Neural cell (in vitro differentiated cells): ENCODE measurements around the gene CFAP20DC. TPM values are rescaled to one million over a fixed set of nuclear protein-coding genes. Genes with fewer than 3 reads are reported as not detected.

Experiments used
- H2AFZ ChIP-seq: fragments of 200-600, 300-800 bp; sonication (generic), shearing (Covaris generic); 2 replicates; pipeline ENCODE4 v1.6.0; 2014; ENCODE audit warnings: low read depth, mild to moderate bottlenecking, antibody characterized with exemption, low read length, moderate library complexity
- H3F3A ChIP-seq: fragments of 200-600 bp; shearing (Covaris generic); 2 replicates; pipeline ENCODE4 v1.6.1; 2016; ENCODE audit warnings: mild to moderate bottlenecking, moderate library complexity, mixed read lengths, antibody characterized with exemption, low read length; ENCODE audit not compliant: insufficient read depth, poor library complexity, severe bottlenecking
- H3K27ac ChIP-seq: fragments of 200-600, 300-800 bp; sonication (generic), shearing (Covaris generic); 2 replicates; pipeline ENCODE4 v1.5.1; 2014; ENCODE audit warnings: mild to moderate bottlenecking, low read length, moderate library complexity
- H3K27me3 ChIP-seq: fragments of 300-800, 200-600 bp; sonication (generic), shearing (Covaris generic); 2 replicates; pipeline ENCODE4 v1.6.0; 2014; ENCODE audit warnings: mild to moderate bottlenecking, low read depth, low read length, moderate library complexity; ENCODE audit not compliant: insufficient read depth
- H3K36me3 ChIP-seq: fragments of 300-800, 200-600 bp; sonication (generic), shearing (Covaris generic); 2 replicates; pipeline ENCODE4 v1.5.1; 2014; ENCODE audit warnings: mild to moderate bottlenecking, antibody characterized with exemption, low read length, moderate library complexity; ENCODE audit not compliant: insufficient read depth
- H3K4me2 ChIP-seq: fragments of 300-800, 200-600 bp; sonication (generic), shearing (Covaris generic); 2 replicates; pipeline ENCODE4 v1.6.0; 2014; ENCODE audit warnings: mild to moderate bottlenecking, low read length
- H3K4me3 ChIP-seq: fragments of 300-800, 200-600 bp; sonication (generic), shearing (Covaris generic); 2 replicates; pipeline ENCODE4 v1.5.1; 2014; ENCODE audit warnings: mild to moderate bottlenecking, low read length, moderate library complexity
- H3K79me2 ChIP-seq: fragments of 200-600 bp; shearing (Covaris generic); replicated peaks from 2 replicates; pipeline ENCODE4 v1.6.0; 2014; ENCODE audit warnings: mild to moderate bottlenecking, low read length, moderate library complexity; ENCODE audit not compliant: insufficient read depth
- H3K9ac ChIP-seq: fragments of 300-800, 200-600 bp; sonication (generic), shearing (Covaris generic); 2 replicates; pipeline ENCODE4 v1.6.1; 2016; ENCODE audit warnings: mild to moderate bottlenecking, low read length, mixed read lengths
- H3K9me2 ChIP-seq: fragments of 200-600 bp; shearing (Covaris generic); 2 replicates; pipeline ENCODE4 v1.6.1; 2016; ENCODE audit warnings: mild to moderate bottlenecking, low read length, mixed read lengths; ENCODE audit not compliant: insufficient read depth
- H3K9me3 ChIP-seq: fragments of 200-600, 300-800 bp; sonication (generic), shearing (Covaris generic); 2 replicates; pipeline ENCODE4 v1.6.1; 2016; ENCODE audit warnings: mild to moderate bottlenecking, mixed run types, low read length, moderate library complexity, mixed read lengths
- H4K20me1 ChIP-seq: fragments of 200-600 bp; shearing (Covaris generic); 2 replicates; pipeline ENCODE4 v1.6.1; 2016; ENCODE audit warnings: mild to moderate bottlenecking, mixed run types; ENCODE audit not compliant: insufficient read depth
- CTCF ChIP-seq: fragments of 450-650 bp; IDR thresholded peaks from 2 replicates; pipeline ENCODE4 v1.5.1; 2014; ENCODE audit warnings: antibody characterized with exemption, mild to moderate bottlenecking, moderate library complexity; ENCODE audit not compliant: poor library complexity, severe bottlenecking
- EP300 ChIP-seq: fragments of 450-650 bp; conservative IDR thresholded peaks from 2 replicates; pipeline ENCODE4 v1.6.1; 2014; ENCODE audit warnings: antibody characterized with exemption, mild to moderate bottlenecking, moderate library complexity; ENCODE audit not compliant: poor library complexity, severe bottlenecking
- EZH2 ChIP-seq: fragments of 200-600, 300-800 bp; shearing (Covaris generic), sonication (generic); IDR thresholded peaks from 2 replicates; pipeline ENCODE4 v1.6.1; 2014; ENCODE audit warnings: antibody characterized with exemption, low read length, borderline replicate concordance, mild to moderate bottlenecking; ENCODE audit not compliant: insufficient read depth, poor library complexity, severe bottlenecking
- MXI1 ChIP-seq: fragments of 450-650 bp; conservative IDR thresholded peaks from 2 replicates; pipeline ENCODE4 v1.6.1; 2014; ENCODE audit warnings: antibody characterized with exemption, mild to moderate bottlenecking; ENCODE audit not compliant: poor library complexity, severe bottlenecking
- POLR2AphosphoS5 ChIP-seq: IDR thresholded peaks from 2 replicates; pipeline ENCODE4 v1.6.1; 2012
- RAD21 ChIP-seq: fragments of 450-650 bp; conservative IDR thresholded peaks from 2 replicates; pipeline ENCODE4 v1.6.1; 2014; ENCODE audit warnings: antibody characterized with exemption, mild to moderate bottlenecking, moderate library complexity
- REST ChIP-seq: IDR thresholded peaks from 2 replicates; pipeline ENCODE4 v1.6.1; 2012; ENCODE audit warnings: borderline replicate concordance
- SMC3 ChIP-seq: fragments of 450-650 bp; conservative IDR thresholded peaks from 2 replicates; pipeline ENCODE4 v1.6.1; 2014; ENCODE audit warnings: antibody characterized with exemption, mild to moderate bottlenecking, moderate library complexity; ENCODE audit not compliant: poor library complexity
- TAF1 ChIP-seq: IDR thresholded peaks from 2 replicates; pipeline ENCODE4 v1.6.1; 2012; ENCODE audit warnings: low read depth
- polyA plus RNA-seq: library from polyadenylated mRNA; depleted of rRNA; stranded (reverse); fragments of >200 nt; gene quantifications from 2 replicates; pipeline ENCODE4 v1.2.3, GENCODE V29; 2014

CFAP20DC gene
- polyA plus RNA-seq, 1 donor from 2014 or later = not detected

- H3K36me3 ChIP-seq = no peaks in the 10 kb centered on the region
- TF ChIP-seq POLR2AphosphoS5 = no peak
- TF ChIP-seq SMC3 = no peak
- TF ChIP-seq CTCF = no peak
- TF ChIP-seq REST = no peak
- no peak for TF ChIP-seq MXI1
- TF ChIP-seq RAD21 = no peak
- no peak for TF ChIP-seq EP300
- TF ChIP-seq TAF1 = no peak
- TF ChIP-seq EZH2 = no peak
- H3F3A ChIP-seq = no peaks in the 10 kb centered on the region
These were observed 306.5 kb downstream of the CFAP20DC start for GRCh38 chr3:58743296-58743695.

GRCh38 chr3:58742239-58742638 is 307.6 kb downstream of the CFAP20DC start:
- H3K9me3 ChIP-seq = no peaks in the 10 kb centered on the region
- H3K27ac ChIP-seq = no peak overlapping the region
- H3K27me3 ChIP-seq = no peaks in the 10 kb centered on the region
- no peak overlapping the region for H2AFZ ChIP-seq
- no peaks in the 10 kb centered on the region for H3K9me2 ChIP-seq
- TF ChIP-seq EP300 (no peak), RAD21 (no peak), POLR2AphosphoS5 (no peak), CTCF (no peak), EZH2 (no peak), SMC3 (no peak), TAF1 (no peak), MXI1 (no peak), REST (no peak)
- no peak overlapping the region for H3K4me2 ChIP-seq
- no peak overlapping the region for H3K9ac ChIP-seq
- H3K4me3 ChIP-seq = no peak overlapping the region
- H3F3A ChIP-seq = no peaks in the 10 kb centered on the region
- no peaks in the 10 kb centered on the region for H4K20me1 ChIP-seq
- H3K79me2 ChIP-seq = no peaks in the 10 kb centered on the region
- H3K36me3 ChIP-seq = no peaks in the 10 kb centered on the region

More at GRCh38 chr3:58743296-58743695, 306.5 kb downstream of the CFAP20DC start:
- H3K79me2 ChIP-seq = no peaks in the 10 kb centered on the region
- H4K20me1 ChIP-seq = no peaks in the 10 kb centered on the region
- H3K27me3 ChIP-seq = no peaks in the 10 kb centered on the region
- no peak overlapping the region for H3K4me2 ChIP-seq
- no peak overlapping the region for H3K9ac ChIP-seq
- H3K27ac ChIP-seq = no peak overlapping the region
- H3K4me3 ChIP-seq = no peak overlapping the region
- no peak overlapping the region for H2AFZ ChIP-seq
- no peaks in the 10 kb centered on the region for H3K9me3 ChIP-seq
- no peaks in the 10 kb centered on the region for H3K9me2 ChIP-seq
